Activated naive CD4-positive, alpha-beta T cell treated with Interleukin-2 at 50 U/mL for 16 hours (primary cell): ENCODE data around the gene LAPTM4A.

ENCODE experiments used
- DNase-seq: peaks from one replicate; pipeline ENCODE4 v3.0.0-alpha.2; 2020

Gene LAPTM4A

GRCh38 chr2:20015482-20016083 lies 35.8 kb downstream of the LAPTM4A start:
- no peak for DNase-seq

GRCh38 chr2:20013126-20013849 lies 38.1 kb downstream of the LAPTM4A start:
- no peak for DNase-seq

GRCh38 chr2:20012282-20013125 lies 38.9 kb downstream of the LAPTM4A start, which contains the start of gene MATN3:
Gene MATN3 (minus strand): TSS chr2:20012668. CDS start chr2:20012631, 37 bp downstream.
- DNase-seq = no peak

GRCh38 chr2:20012032-20012281 lies 39.5 kb downstream of the LAPTM4A start:
- DNase-seq = no peak

- DNase-seq = no peak
Observed at GRCh38 chr2:20011276-20012031, 40.0 kb downstream of the LAPTM4A start.

GRCh38 chr2:20008703-20009102 lies 42.7 kb downstream of the LAPTM4A start:
- no peak for DNase-seq

- no peak for DNase-seq
Observed at GRCh38 chr2:20005891-20006470, 45.4 kb downstream of the LAPTM4A start.

GRCh38 chr2:20005067-20005627 lies 46.3 kb downstream of the LAPTM4A start:
- no peak for DNase-seq

- DNase-seq = no peak
Observed at GRCh38 chr2:20001361-20001863, 50.0 kb downstream of the LAPTM4A start.

GRCh38 chr2:19993731-19994130 lies 57.7 kb downstream of the LAPTM4A start:
- no peak for DNase-seq

GRCh38 chr2:19991895-19992294 lies 59.5 kb downstream of the LAPTM4A start:
- DNase-seq = no peak

- DNase-seq = no peak
Observed at GRCh38 chr2:19990416-19990728, 61.1 kb downstream of the LAPTM4A start.

GRCh38 chr2:19989667-19990415 lies 61.6 kb downstream of the LAPTM4A start, which contains the start of gene WDR35:
Gene WDR35 (minus strand): TSS chr2:19990105. CDS start chr2:19990015, 90 bp downstream.
- peak; percentile 92 for DNase-seq

- DNase-seq = no peak
Observed at GRCh38 chr2:19989342-19989666, 62.1 kb downstream of the LAPTM4A start.

- DNase-seq = no peak
Observed at GRCh38 chr2:19988600-19988999, 62.8 kb downstream of the LAPTM4A start.

- DNase-seq = no peak
Observed at GRCh38 chr2:19987936-19988335, 63.5 kb downstream of the LAPTM4A start.
